ENCODE data around the gene UGGT2.
"Not testable (repeated sequence)": the region's sequence is repeated elsewhere in the genome, so short reads cannot be mapped to it uniquely, and the experiment has no call there.

UGGT2 gene

GRCh38 chr13:95791084-95791722, 262.0 kb downstream of the UGGT2 start:
- no peak for TF ChIP-seq JUND (IDR thresholded peaks at IDR 0.05; ENCODE audit: low read depth)
- DNase-seq (ENCODE audit: low read depth in 1 of 2, low spot score in 1 of 2) = no peak
- in situ Hi-C loops (cut with HindIII; ENCODE audit: low pct_unique_long_range_greater_than_20kb, low sequenced_read_pairs) = no loop called here

GRCh38 chr13:95789315-95789714, 263.9 kb downstream of the UGGT2 start:
- DNase-seq (ENCODE audit: low read depth in 1 of 2, low spot score in 1 of 2); in situ Hi-C loops (cut with HindIII; ENCODE audit: low pct_unique_long_range_greater_than_20kb, low sequenced_read_pairs): not testable (repeated sequence)

GRCh38 chr13:95788100-95788463, 265.1 kb downstream of the UGGT2 start:
- no peak for DNase-seq (ENCODE audit: low read depth in 1 of 2, low spot score in 1 of 2)
- in situ Hi-C loops (cut with HindIII; ENCODE audit: low pct_unique_long_range_greater_than_20kb, low sequenced_read_pairs) = no loop called here

DNA sequence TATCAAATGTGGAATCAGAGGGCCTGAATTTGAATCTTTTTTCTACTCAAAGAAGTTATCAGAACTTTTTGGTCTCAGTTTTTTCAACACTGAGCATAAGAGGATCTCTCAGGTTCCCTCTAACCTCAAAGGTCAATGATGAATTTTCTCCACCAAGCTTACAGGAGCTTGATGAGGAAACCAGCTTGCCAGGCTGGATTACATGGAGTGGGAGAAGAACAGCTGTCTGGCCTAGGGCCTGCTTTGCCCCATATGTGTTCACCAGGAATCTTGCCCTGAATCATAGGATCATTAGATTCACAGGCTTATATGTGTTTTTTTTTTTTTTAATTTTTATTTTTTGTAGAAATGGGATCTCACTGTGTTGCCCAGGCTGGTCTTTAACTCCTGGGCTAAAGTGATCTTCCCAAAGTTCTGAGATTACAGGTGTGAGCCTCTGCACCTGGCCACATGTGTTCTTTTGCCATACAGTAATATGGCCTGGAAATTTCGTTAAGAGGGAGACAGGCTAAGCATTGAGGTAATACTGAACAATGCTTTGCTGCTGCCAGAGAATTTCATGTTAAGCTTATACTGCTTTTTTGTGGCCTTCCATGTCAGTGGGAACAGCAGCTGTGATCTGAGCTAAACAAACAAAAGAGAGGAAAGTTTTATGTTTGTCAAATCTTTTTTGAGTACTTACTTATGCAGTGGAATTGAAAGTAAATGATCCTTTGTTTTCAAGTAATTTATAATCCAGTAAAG, 265.7 kb downstream of the UGGT2 start:
- no peak for TF ChIP-seq JUND (IDR thresholded peaks at IDR 0.05; ENCODE audit: low read depth)
- in situ Hi-C loops (cut with HindIII; ENCODE audit: low pct_unique_long_range_greater_than_20kb, low sequenced_read_pairs) = no loop called here
- no peak for DNase-seq (ENCODE audit: low read depth in 1 of 2, low spot score in 1 of 2)

More at GRCh38 chr13:95788100-95788463, 265.1 kb downstream of the UGGT2 start:
- no peak for TF ChIP-seq JUND (IDR thresholded peaks at IDR 0.05; ENCODE audit: low read depth)

DNA sequence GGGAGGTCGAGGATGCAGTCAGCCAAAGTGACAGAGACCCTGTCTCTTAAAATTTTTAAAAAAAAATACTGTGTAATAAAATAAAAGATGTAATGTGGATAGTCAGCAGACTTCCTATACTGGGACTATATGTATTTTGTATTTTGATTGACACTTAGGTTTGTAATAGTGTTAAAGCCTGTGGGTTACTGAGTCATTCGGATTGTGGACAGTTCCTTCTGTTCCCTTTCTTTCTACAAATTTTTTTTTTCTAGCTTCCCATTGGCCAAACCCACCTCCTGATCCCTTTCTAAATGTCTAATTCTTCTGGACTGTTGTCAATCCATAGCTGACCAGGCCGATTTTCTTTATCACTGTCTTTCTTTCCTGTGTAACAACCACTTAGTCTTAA, 268.3 kb downstream of the UGGT2 start:
- in situ Hi-C loops (cut with HindIII; ENCODE audit: low pct_unique_long_range_greater_than_20kb, low sequenced_read_pairs) = no loop called here
- DNase-seq (ENCODE audit: low read depth in 1 of 2, low spot score in 1 of 2) = no peak
- TF ChIP-seq JUND (IDR thresholded peaks at IDR 0.05; ENCODE audit: low read depth) = no peak

GRCh38 chr13:95784161-95784899, 268.9 kb downstream of the UGGT2 start:
- DNase-seq (ENCODE audit: low read depth in 1 of 2, low spot score in 1 of 2) = no peak
- in situ Hi-C loops (cut with HindIII; ENCODE audit: low pct_unique_long_range_greater_than_20kb, low sequenced_read_pairs) = no loop called here
- no peak for TF ChIP-seq JUND (IDR thresholded peaks at IDR 0.05; ENCODE audit: low read depth)

GRCh38 chr13:95783747-95784146, 269.5 kb downstream of the UGGT2 start:
- in situ Hi-C loops (cut with HindIII; ENCODE audit: low pct_unique_long_range_greater_than_20kb, low sequenced_read_pairs) = no loop called here
- DNase-seq (ENCODE audit: low read depth in 1 of 2, low spot score in 1 of 2) = no peak
- TF ChIP-seq JUND (IDR thresholded peaks at IDR 0.05; ENCODE audit: low read depth) = no peak

DNA sequence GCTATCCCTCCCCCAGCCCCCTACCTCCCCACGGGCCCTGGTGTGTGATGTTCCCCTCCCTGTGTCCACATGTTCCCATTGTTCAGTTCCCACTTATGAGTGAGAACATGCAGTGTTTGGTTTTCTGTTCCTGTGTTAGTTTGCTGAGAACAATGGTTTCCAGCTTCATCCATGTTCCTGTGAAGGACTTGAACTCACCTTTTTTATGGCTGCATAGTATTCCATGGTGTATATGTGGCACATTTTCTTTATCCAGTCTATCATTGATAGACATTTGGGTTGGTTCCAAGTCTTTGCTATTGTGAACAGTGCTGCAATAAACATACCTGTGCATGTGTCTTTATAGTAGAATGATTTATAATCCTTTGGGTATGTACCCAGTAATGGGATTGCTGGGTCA, 271.3 kb downstream of the UGGT2 start:
- in situ Hi-C loops (cut with HindIII; ENCODE audit: low pct_unique_long_range_greater_than_20kb, low sequenced_read_pairs); DNase-seq (ENCODE audit: low read depth in 1 of 2, low spot score in 1 of 2): not testable (repeated sequence)

- in situ Hi-C loops (cut with HindIII; ENCODE audit: low pct_unique_long_range_greater_than_20kb, low sequenced_read_pairs) = no loop called here
- no peak for DNase-seq (ENCODE audit: low read depth in 1 of 2, low spot score in 1 of 2)
- no peak for TF ChIP-seq JUND (IDR thresholded peaks at IDR 0.05; ENCODE audit: low read depth)
Measured at GRCh38 chr13:95781016-95781415, 272.2 kb downstream of the UGGT2 start.

DNA sequence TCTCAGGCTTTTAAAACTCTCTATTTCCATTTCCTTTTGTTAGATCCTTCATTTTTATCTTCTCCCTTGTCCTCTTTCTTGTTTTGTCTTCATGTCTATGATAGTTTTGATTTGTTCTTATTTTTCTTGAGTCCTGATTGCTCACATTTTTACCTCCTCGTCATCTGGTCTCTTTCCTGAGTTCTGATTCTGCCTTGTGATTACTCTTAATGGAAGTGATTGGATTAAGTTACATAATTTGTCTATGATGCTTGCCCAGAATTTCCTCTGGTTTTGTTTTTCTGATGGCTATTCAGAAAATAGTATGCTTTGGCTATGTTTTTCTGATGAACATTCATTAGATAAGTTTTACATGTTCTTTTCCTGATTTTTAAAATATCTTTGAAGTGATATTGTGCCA, 273.7 kb downstream of the UGGT2 start:
- in situ Hi-C loops (cut with HindIII; ENCODE audit: low pct_unique_long_range_greater_than_20kb, low sequenced_read_pairs) = no loop called here
- no peak for DNase-seq (ENCODE audit: low read depth in 1 of 2, low spot score in 1 of 2)

DNA sequence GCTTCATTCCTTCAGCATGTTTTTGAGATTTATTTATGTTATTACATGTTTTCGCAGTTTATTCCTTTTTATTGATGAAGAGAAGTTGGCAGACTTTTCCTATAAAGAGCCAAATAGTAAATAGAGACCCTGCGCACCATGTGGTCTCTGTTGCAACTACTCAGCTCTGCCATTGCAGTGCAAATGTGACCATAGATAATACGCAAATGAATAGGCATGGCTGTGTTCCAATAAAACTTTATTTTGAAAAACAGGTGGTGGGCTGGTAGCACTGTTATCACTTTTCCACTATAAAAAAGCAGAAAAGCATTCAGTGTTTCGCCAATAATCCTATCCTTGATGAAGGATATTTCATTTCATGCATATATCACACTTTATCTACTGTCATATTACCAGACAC, 281.3 kb downstream of the UGGT2 start:
- DNase-seq (ENCODE audit: low read depth in 1 of 2, low spot score in 1 of 2) = no peak
- in situ Hi-C loops (cut with HindIII; ENCODE audit: low pct_unique_long_range_greater_than_20kb, low sequenced_read_pairs) = no loop called here
- TF ChIP-seq JUND (IDR thresholded peaks at IDR 0.05; ENCODE audit: low read depth) = no peak

More for the DNA sequence above, 273.7 kb downstream of the UGGT2 start:
- TF ChIP-seq JUND (IDR thresholded peaks at IDR 0.05; ENCODE audit: low read depth) = no peak

GRCh38 chr13:95763601-95764000, 289.6 kb downstream of the UGGT2 start:
- no peak for TF ChIP-seq JUND (IDR thresholded peaks at IDR 0.05; ENCODE audit: low read depth)
- in situ Hi-C loops (cut with HindIII; ENCODE audit: low pct_unique_long_range_greater_than_20kb, low sequenced_read_pairs) = no loop called here
- no peak for DNase-seq (ENCODE audit: low read depth in 1 of 2, low spot score in 1 of 2)

GRCh38 chr13:95762626-95763025, 290.6 kb downstream of the UGGT2 start:
- in situ Hi-C loops (cut with HindIII; ENCODE audit: low pct_unique_long_range_greater_than_20kb, low sequenced_read_pairs); DNase-seq (ENCODE audit: low read depth in 1 of 2, low spot score in 1 of 2): not testable (repeated sequence)
